Activated naive CD8-positive, alpha-beta T cell treated with anti-CD3 and anti-CD28 coated beads, Interleukin-2, amount 50 U/mL, for 24 hours (primary cell): ENCODE data around the gene SUCLG2.

Experiments used
- ATAC-seq: fragments of 150-1000 bp; cut with Tn5 transposase; one replicate; pipeline ENCODE4 v1.10.0; 2021
- DNase-seq: peaks from one replicate; pipeline ENCODE4 v3.0.0; 2021
- H3K27ac Mint-ChIP-seq: one replicate; pipeline ENCODE4 v1.8.0; 2021; ENCODE audit warnings: mild to moderate bottlenecking, mixed read lengths
- H3K27me3 Mint-ChIP-seq: one replicate; pipeline ENCODE4 v1.8.0; 2021; ENCODE audit warnings: mixed read lengths
- H3K36me3 Mint-ChIP-seq: one replicate; pipeline ENCODE4 v1.8.0; 2021; ENCODE audit warnings: low read depth, mixed read lengths
- H3K4me1 Mint-ChIP-seq: one replicate; pipeline ENCODE4 v1.8.0; 2021; ENCODE audit warnings: mixed read lengths
- H3K4me3 Mint-ChIP-seq: one replicate; pipeline ENCODE4 v1.8.0; 2021; ENCODE audit warnings: mild to moderate bottlenecking, moderate library complexity, mixed read lengths
- H3K9me3 Mint-ChIP-seq: one replicate; pipeline ENCODE4 v1.8.0; 2021; ENCODE audit warnings: mixed read lengths

Gene SUCLG2

GRCh38 chr3:67509471-67510075 is 144.8 kb downstream of the SUCLG2 start:
- Mint-ChIP-seq H3K27me3 (no peaks in the 10 kb centered on the region), H3K27ac (no peak overlapping the region)
- no peak for DNase-seq

GRCh38 chr3:67507584-67507983 is 146.8 kb downstream of the SUCLG2 start:
- ATAC-seq = no peak
- no peaks in the 10 kb centered on the region for H3K27me3 Mint-ChIP-seq
- H3K4me3 Mint-ChIP-seq = no peak overlapping the region
- no peak overlapping the region for H3K27ac Mint-ChIP-seq
- H3K9me3 Mint-ChIP-seq = no peaks in the 10 kb centered on the region
- peaks cover 37% of the 10 kb centered on the region for H3K36me3 Mint-ChIP-seq
- no peak for DNase-seq
- peaks cover 2% of the 10 kb centered on the region for H3K4me1 Mint-ChIP-seq

More at GRCh38 chr3:67509471-67510075, 144.8 kb downstream of the SUCLG2 start:
- Mint-ChIP-seq H3K4me3 (no peak overlapping the region), H3K4me1 (peaks cover 2% of the 10 kb centered on the region), H3K36me3 (peaks cover 40% of the 10 kb centered on the region), H3K9me3 (no peaks in the 10 kb centered on the region)
- ATAC-seq = no peak

- ATAC-seq = no peak
- H3K27me3 Mint-ChIP-seq = no peaks in the 10 kb centered on the region
- DNase-seq = no peak
- H3K36me3 Mint-ChIP-seq = peaks cover 30% of the 10 kb centered on the region
- no peaks in the 10 kb centered on the region for H3K4me1 Mint-ChIP-seq
- H3K9me3 Mint-ChIP-seq = no peaks in the 10 kb centered on the region
- no peak overlapping the region for H3K4me3 Mint-ChIP-seq
- H3K27ac Mint-ChIP-seq = no peak overlapping the region
Measured at GRCh38 chr3:67500709-67501108, 153.7 kb downstream of the SUCLG2 start.

- no peak overlapping the region for H3K4me3 Mint-ChIP-seq
- ATAC-seq (no peak), DNase-seq (no peak)
- H3K27ac Mint-ChIP-seq = no peak overlapping the region
- H3K27me3 Mint-ChIP-seq = no peaks in the 10 kb centered on the region
- no peaks in the 10 kb centered on the region for H3K9me3 Mint-ChIP-seq
- H3K36me3 Mint-ChIP-seq = peaks cover 39% of the 10 kb centered on the region
- H3K4me1 Mint-ChIP-seq = no peaks in the 10 kb centered on the region
Measured at GRCh38 chr3:67497746-67498145, 156.7 kb downstream of the SUCLG2 start.

- Mint-ChIP-seq H3K27me3 (no peaks in the 10 kb centered on the region), H3K4me1 (peaks cover 1% of the 10 kb centered on the region), H3K36me3 (peaks cover 44% of the 10 kb centered on the region), H3K27ac (no peak overlapping the region), H3K4me3 (no peak overlapping the region), H3K9me3 (no peaks in the 10 kb centered on the region)
- no peak for DNase-seq
- no peak for ATAC-seq
Measured at GRCh38 chr3:67495751-67496150, 158.7 kb downstream of the SUCLG2 start.

GRCh38 chr3:67493808-67494207 is 160.6 kb downstream of the SUCLG2 start:
- H3K4me3 Mint-ChIP-seq = no peak overlapping the region
- no peaks in the 10 kb centered on the region for H3K27me3 Mint-ChIP-seq
- no peak for DNase-seq
- no peak for ATAC-seq
- peaks cover 6% of the 10 kb centered on the region for H3K4me1 Mint-ChIP-seq
- peaks cover 51% of the 10 kb centered on the region for H3K36me3 Mint-ChIP-seq
- no peak overlapping the region for H3K27ac Mint-ChIP-seq
- H3K9me3 Mint-ChIP-seq = no peaks in the 10 kb centered on the region

GRCh38 chr3:67490658-67491057 is 163.8 kb downstream of the SUCLG2 start:
- Mint-ChIP-seq H3K36me3 (peaks cover 46% of the 10 kb centered on the region), H3K4me3 (no peak overlapping the region), H3K27ac (no peak overlapping the region), H3K27me3 (no peaks in the 10 kb centered on the region), H3K9me3 (no peaks in the 10 kb centered on the region), H3K4me1 (peaks cover 6% of the 10 kb centered on the region)
- DNase-seq = no peak
- no peak for ATAC-seq

- ATAC-seq (no peak), DNase-seq (no peak)
- peaks cover under 1% of the 10 kb centered on the region for H3K9me3 Mint-ChIP-seq
- H3K27ac Mint-ChIP-seq = no peak overlapping the region
- H3K27me3 Mint-ChIP-seq = no peaks in the 10 kb centered on the region
- H3K4me3 Mint-ChIP-seq = no peak overlapping the region
- peaks cover 40% of the 10 kb centered on the region for H3K36me3 Mint-ChIP-seq
- H3K4me1 Mint-ChIP-seq = peaks cover 7% of the 10 kb centered on the region
Measured at GRCh38 chr3:67489816-67490215, 164.6 kb downstream of the SUCLG2 start.

GRCh38 chr3:67487564-67488114 is 166.8 kb downstream of the SUCLG2 start:
- Mint-ChIP-seq H3K27me3 (no peaks in the 10 kb centered on the region), H3K4me1 (peaks cover 12% of the 10 kb centered on the region), H3K27ac (no peak overlapping the region), H3K4me3 (no peak overlapping the region), H3K36me3 (peaks cover 44% of the 10 kb centered on the region), H3K9me3 (peaks cover 8% of the 10 kb centered on the region)
- ATAC-seq (no peak), DNase-seq (no peak)

GRCh38 chr3:67486883-67487282 is 167.5 kb downstream of the SUCLG2 start:
- Mint-ChIP-seq H3K4me3 (no peak overlapping the region), H3K9me3 (peaks cover 8% of the 10 kb centered on the region), H3K27ac (no peak overlapping the region), H3K4me1 (peaks cover 12% of the 10 kb centered on the region), H3K27me3 (no peaks in the 10 kb centered on the region), H3K36me3 (peaks cover 44% of the 10 kb centered on the region)
- ATAC-seq = no peak
- DNase-seq = no peak

GRCh38 chr3:67484085-67484484 is 170.3 kb downstream of the SUCLG2 start:
- no peak for DNase-seq
- ATAC-seq = no peak
- Mint-ChIP-seq H3K27me3 (no peaks in the 10 kb centered on the region), H3K4me1 (peaks cover 6% of the 10 kb centered on the region), H3K4me3 (no peak overlapping the region), H3K36me3 (peaks cover 38% of the 10 kb centered on the region), H3K9me3 (peaks cover 8% of the 10 kb centered on the region), H3K27ac (no peak overlapping the region)

GRCh38 chr3:67481126-67481525 is 173.3 kb downstream of the SUCLG2 start:
- Mint-ChIP-seq H3K27ac (no peak overlapping the region), H3K27me3 (no peaks in the 10 kb centered on the region), H3K4me3 (no peak overlapping the region), H3K4me1 (peaks cover 6% of the 10 kb centered on the region), H3K9me3 (peaks cover 8% of the 10 kb centered on the region), H3K36me3 (peaks cover 41% of the 10 kb centered on the region)
- ATAC-seq = no peak
- no peak for DNase-seq

- Mint-ChIP-seq H3K4me3 (no peak overlapping the region), H3K36me3 (peaks cover 40% of the 10 kb centered on the region)
- no peak for ATAC-seq
Measured at GRCh38 chr3:67478423-67478822, 176.0 kb downstream of the SUCLG2 start.

GRCh38 chr3:67474311-67474710 is 180.1 kb downstream of the SUCLG2 start:
- H3K27me3 Mint-ChIP-seq = no peaks in the 10 kb centered on the region
- no peaks in the 10 kb centered on the region for H3K9me3 Mint-ChIP-seq
- ATAC-seq (no peak), DNase-seq (no peak)
- H3K4me1 Mint-ChIP-seq = no peaks in the 10 kb centered on the region
- H3K36me3 Mint-ChIP-seq = peaks cover 37% of the 10 kb centered on the region
- no peak overlapping the region for H3K27ac Mint-ChIP-seq
- no peak overlapping the region for H3K4me3 Mint-ChIP-seq

More at GRCh38 chr3:67478423-67478822, 176.0 kb downstream of the SUCLG2 start:
- DNase-seq = no peak
- Mint-ChIP-seq H3K4me1 (no peaks in the 10 kb centered on the region), H3K27ac (no peak overlapping the region), H3K9me3 (no peaks in the 10 kb centered on the region), H3K27me3 (no peaks in the 10 kb centered on the region)

GRCh38 chr3:67472674-67473201 is 181.7 kb downstream of the SUCLG2 start:
- H3K36me3 Mint-ChIP-seq = peaks cover 35% of the 10 kb centered on the region
- H3K27me3 Mint-ChIP-seq = no peaks in the 10 kb centered on the region
- no peak overlapping the region for H3K4me3 Mint-ChIP-seq
- H3K27ac Mint-ChIP-seq = no peak overlapping the region
- H3K9me3 Mint-ChIP-seq = no peaks in the 10 kb centered on the region
- ATAC-seq = no peak
- H3K4me1 Mint-ChIP-seq = no peaks in the 10 kb centered on the region
- DNase-seq = no peak
